K562 (cell line): Measurements from ENCODE around the gene NOSIP. TPM values are rescaled to one million over a fixed set of nuclear protein-coding genes. Genes with fewer than 3 reads are reported as not detected.

Experiments used
- ARID4B ChIP-seq: sonication (generic); formaldehyde crosslinking; IDR thresholded peaks from 2 replicates; pipeline ENCODE4 v1.8.0; 2022; ENCODE audit warnings: mild to moderate bottlenecking, missing genetic modification reagents
- CREB1 ChIP-seq, 2 experiments: sonication (generic) in 1 of 2; formaldehyde crosslinking in 1 of 2; IDR thresholded peaks; 2 replicates each; pipeline versions ENCODE4 v1.6.1 to v1.8.0; 2012 to 2022; ENCODE audit warnings: inconsistent platforms in 1 of 2, mild to moderate bottlenecking in 1 of 2, missing genetic modification reagents in 1 of 2, moderate library complexity in 1 of 2
- HMBOX1 ChIP-seq: sonication (generic); IDR thresholded peaks from 2 replicates; pipeline ENCODE4 v1.6.1; 2016
- POLR2G ChIP-seq: fragments of 200-400 bp; formaldehyde crosslinking; IDR thresholded peaks from 2 replicates; pipeline ENCODE4 v1.6.1; 2017; ENCODE audit warnings: low read depth, mild to moderate bottlenecking, antibody characterized with exemption, low read length, moderate library complexity
- ZBTB1 ChIP-seq: sonication (generic); formaldehyde crosslinking; IDR thresholded peaks from 2 replicates; pipeline ENCODE4 v1.8.1; 2023; ENCODE audit warnings: missing genetic modification reagents, low read depth, mild to moderate bottlenecking, borderline replicate concordance
- ZBTB33 ChIP-seq: sonication (generic); formaldehyde crosslinking; IDR thresholded peaks from 2 replicates; pipeline ENCODE4 v1.8.1; 2023; ENCODE audit warnings: mild to moderate bottlenecking, missing genetic modification reagents
- ZNF23 ChIP-seq: fragments of 250-450 bp; sonication (Bioruptor Pico); IDR thresholded peaks from 2 replicates; pipeline ENCODE4 v1.4.0; 2020; ENCODE audit warnings: mild to moderate bottlenecking
- ZNF589 ChIP-seq: fragments of 200-800 bp; sonication (Bioruptor generic); IDR thresholded peaks from 2 replicates; pipeline ENCODE4 v1.6.1; 2016; ENCODE audit warnings: low read depth, missing genetic modification characterization, missing compliant biosample characterization
- polyA plus RNA-seq, 8 experiments: library from polyadenylated mRNA; depleted of rRNA in 4 of 8; stranded (reverse) in 5 of 8; unstranded in 3 of 8; fragments of >200 nt; fragmentation: Nextera tagmentation in 2 of 8; fragmentation: Illumina TruSeq in 1 of 8; extraction: Ambion mirVana in 2 of 8; extraction: Trizol in 1 of 8; gene quantifications; 2 replicates each; pipeline versions ENCODE4 v1.2.1 to v1.2.3, GENCODE V29; 2011 to 2014; ENCODE audit warnings: inconsistent platforms in 1 of 8, missing spikeins in 1 of 8
- total RNA-seq, 7 experiments: library from RNA; depleted of rRNA in 6 of 7; stranded (reverse); fragments of >200 nt in 6 of 7; fragmentation: Illumina TruSeq in 2 of 7; extraction: Trizol in 2 of 7; gene quantifications; 2 replicates each; pipeline versions ENCODE4 v1.2.1 to v1.2.3, GENCODE V29; 2011 to 2021; ENCODE audit warnings: low replicate concordance in 1 of 7

The NOSIP gene
- total and polyA plus RNA-seq, 9 of the 15 experiments (the other 6 are each of a cell fraction or from before 2014, with no cell fraction given) = 14.4 to 153 (median 79.9) TPM

- TF ChIP-seq ZBTB33 (CRISPR knock-in tag) = peak; percentile 96
- TF ChIP-seq ARID4B = no peak
- TF ChIP-seq ZNF23 = no peak
- no peak for TF ChIP-seq ZBTB1 (CRISPR knock-in tag)
- TF ChIP-seq HMBOX1 = no peak
- no peak for TF ChIP-seq CREB1 (IDR thresholded peaks at IDR 0.05)
- TF ChIP-seq CREB1 (CRISPR knock-in tag; IDR thresholded peaks at IDR 0.05) = no peak
- TF ChIP-seq POLR2G = peak; percentile 25
- no peak for TF ChIP-seq ZNF589 (CRISPR knock-in tag)
- TF ChIP-seq, all 486 proteins: peak for 4
Observed at GRCh38 chr19:49596954-49597702, 16.8 kb upstream of the NOSIP start (continued).
